SK-N-SH treated with all-trans-retinoic acid at 6 μM for 48 hours (cell line): Measurements from ENCODE around the gene SDK1.

Experiments
- ARNTL ChIP-seq: fragments of 450-650 bp; formaldehyde crosslinking; IDR thresholded peaks from 2 replicates; pipeline ENCODE4 v1.5.0; 2020; ENCODE audit warnings: low read depth, mild to moderate bottlenecking, moderate library complexity, borderline replicate concordance
- CREB5 ChIP-seq: fragments of 250-450 bp; sonication (Bioruptor Pico); IDR thresholded peaks from 2 replicates; pipeline ENCODE4 v1.5.1; 2020; ENCODE audit warnings: low read depth, mild to moderate bottlenecking, moderate library complexity
- CSDC2 ChIP-seq: fragments of 250-450 bp; sonication (Bioruptor Pico); IDR thresholded peaks from 2 replicates; pipeline ENCODE4 v1.5.0; 2020; ENCODE audit warnings: mild to moderate bottlenecking, moderate library complexity
- ESRRG ChIP-seq: fragments of 250-450 bp; sonication (Bioruptor Pico); IDR thresholded peaks from 2 replicates; pipeline ENCODE4 v1.6.1; 2021; ENCODE audit warnings: mild to moderate bottlenecking
- PATZ1 ChIP-seq: fragments of 250-450 bp; sonication (Bioruptor Pico); IDR thresholded peaks from 2 replicates; pipeline ENCODE4 v1.8.0; 2020; ENCODE audit warnings: mild to moderate bottlenecking, moderate library complexity, borderline replicate concordance
- ZFP3 ChIP-seq: fragments of 250-450 bp; sonication (Bioruptor Pico); IDR thresholded peaks from 2 replicates; pipeline ENCODE4 v1.5.0; 2020; ENCODE audit warnings: mild to moderate bottlenecking, moderate library complexity
- ZNF565 ChIP-seq: fragments of 450-650 bp; formaldehyde crosslinking; conservative IDR thresholded peaks from 2 replicates; pipeline ENCODE4 v1.5.0; 2020; ENCODE audit warnings: low read depth, mild to moderate bottlenecking, moderate library complexity
- ZNF70 ChIP-seq: fragments of 450-650 bp; formaldehyde crosslinking; IDR thresholded peaks from 2 replicates; pipeline ENCODE4 v1.5.0; 2020; ENCODE audit warnings: mild to moderate bottlenecking, moderate library complexity
- ZNF8 ChIP-seq: fragments of 450-650 bp; formaldehyde crosslinking; IDR thresholded peaks from 2 replicates; pipeline ENCODE4 v1.5.0; 2020; ENCODE audit warnings: mild to moderate bottlenecking, moderate library complexity

- TF ChIP-seq CREB5 (no peak), ZNF8 (CRISPR knock-in tag) (no peak), ZNF70 (CRISPR knock-in tag) (no peak), ARNTL (CRISPR knock-in tag) (no peak), PATZ1 (CRISPR knock-in tag) (no peak), CSDC2 (CRISPR knock-in tag) (no peak), ESRRG (CRISPR knock-in tag) (no peak), ZFP3 (CRISPR knock-in tag) (no peak), ZNF565 (CRISPR knock-in tag) (no peak)
Measured at GRCh38 chr7:4051696-4052095, 750.6 kb downstream of the SDK1 start.
